Kidney (tissue), 14 donors: ENCODE measurements around the gene RAD51. TPM values are rescaled to one million over a fixed set of nuclear protein-coding genes. Genes with fewer than 3 reads are reported as not detected.

Experiments used
- DNase-seq, 5 donors: peaks; one replicate each; pipeline ENCODE4 v3.0.0-alpha.2; 2013 to 2020
- FAIRE-seq: peaks from 2 replicates; lab custom pipeline; 2012; peaks lifted over from hg19 to GRCh38; lab: Jason Lieb, UNC
- H3K27ac ChIP-seq, 2 donors: one replicate each; pipeline ENCODE4 v1.7.0; 2013; ENCODE audit warnings: low read depth in 2 of 2, low read length in 2 of 2, inconsistent platforms in 1 of 2
- H3K27me3 ChIP-seq: one replicate; pipeline ENCODE4 v1.7.1; 2013; ENCODE audit warnings: low read length, inconsistent platforms; ENCODE audit not compliant: control insufficient read depth, insufficient read depth
- H3K36me3 ChIP-seq, 3 donors: one replicate each; pipeline versions ENCODE4 v1.7.0 to v1.7.1; 2013; ENCODE audit warnings: low read length in 3 of 3, control low read depth in 1 of 3, inconsistent platforms in 1 of 3; ENCODE audit not compliant: insufficient read depth in 3 of 3, control insufficient read depth in 2 of 3
- H3K4me1 ChIP-seq, 3 donors: one replicate each; pipeline versions ENCODE4 v1.7.0 to v1.7.1; 2013; ENCODE audit warnings: low read length in 3 of 3, inconsistent platforms in 1 of 3, low read depth in 1 of 3; ENCODE audit not compliant: control insufficient read depth in 2 of 3, insufficient read depth in 2 of 3
- H3K4me3 ChIP-seq, 3 donors: one replicate each; pipeline versions ENCODE4 v1.7.0 to v1.8.1; 2013; ENCODE audit warnings: low read length in 3 of 3, control low read depth in 1 of 3, inconsistent platforms in 1 of 3
- H3K9ac ChIP-seq, 3 donors: one replicate each; pipeline versions ENCODE4 v1.7.0 to v1.7.1; 2013; ENCODE audit warnings: low read length in 3 of 3, control low read depth in 1 of 3, inconsistent platforms in 1 of 3
- H3K9me3 ChIP-seq, 3 donors: one replicate each; pipeline versions ENCODE4 v1.7.0 to v1.7.1; 2013; ENCODE audit warnings: low read length in 3 of 3, control low read depth in 1 of 3, inconsistent platforms in 1 of 3; ENCODE audit not compliant: control insufficient read depth in 2 of 3, insufficient read depth in 1 of 3
- intact Hi-C: fragments of 100-400 bp; cut with DNase I; formaldehyde crosslinking; loops from one replicate; pipeline ENCODE4 v1.11.1; 2022
- polyA plus RNA-seq: library from polyadenylated mRNA; stranded (reverse); fragments of 350-450 nt; fragmentation: Illumina TruSeq; extraction: RNeasy Lipid Tissue Mini Kit (QIAGEN cat#74804); gene quantifications from one replicate; pipeline ENCODE4 v1.2.3, GENCODE V29; 2014; ENCODE audit warnings: low read depth, low replicate concordance; ENCODE audit not compliant: insufficient read depth
- total RNA-seq: library from RNA; stranded (reverse); fragmentation: NEBNext Ultra II Directional; extraction: Animal tissue kit (Norgen Biotek cat#: 25700); gene quantifications from one replicate; pipeline ENCODE4 v1.2.1, GENCODE V29; 2021
- TF ChIP-seq, protein P1 (sequence below): IDR thresholded peaks from 3 replicates; pipeline ENCODE4 v1.5.1; 2012; ENCODE audit warnings: mild to moderate bottlenecking, moderate library complexity, borderline replicate concordance; ENCODE audit not compliant: insufficient read depth; ENCODE audit errors: extremely low read depth
- donor health status: control.
- donor health status: control.
- donor health status: control.
- donor health status: control.
- donor health status: control.
- donor health status: DM: yes; HTN: yes; CAD: no.
- donor health status: Normal renal cell carcinoma (clear cell type).

RAD51 gene
- total and polyA plus RNA-seq, 2 donors from 2014 or later = 1.1 TPM; not detected in 1

GRCh38 chr15:40770147-40770721, 75.3 kb downstream of the RAD51 start:
- Histone ChIP-seq H3K27me3 (no peaks in the 10 kb centered on the region), H3K9me3 (no peaks in the 10 kb centered on the region), H3K36me3 (peaks cover 0 to 22% (median 16%) of the 10 kb centered on the region in 3 donors), H3K9ac (peak overlapping the region in 1 of 3 donors; percentile 19), H3K27ac (peak overlapping the region in 1 of 2 donors; percentile 32), H3K4me3 (no peak overlapping the region), H3K4me1 (peaks cover 4 to 7% (median 4%) of the 10 kb centered on the region in 3 donors)
- intact Hi-C loops = no loop called here
- FAIRE-seq = no peak
- TF ChIP-seq, protein P1, sequence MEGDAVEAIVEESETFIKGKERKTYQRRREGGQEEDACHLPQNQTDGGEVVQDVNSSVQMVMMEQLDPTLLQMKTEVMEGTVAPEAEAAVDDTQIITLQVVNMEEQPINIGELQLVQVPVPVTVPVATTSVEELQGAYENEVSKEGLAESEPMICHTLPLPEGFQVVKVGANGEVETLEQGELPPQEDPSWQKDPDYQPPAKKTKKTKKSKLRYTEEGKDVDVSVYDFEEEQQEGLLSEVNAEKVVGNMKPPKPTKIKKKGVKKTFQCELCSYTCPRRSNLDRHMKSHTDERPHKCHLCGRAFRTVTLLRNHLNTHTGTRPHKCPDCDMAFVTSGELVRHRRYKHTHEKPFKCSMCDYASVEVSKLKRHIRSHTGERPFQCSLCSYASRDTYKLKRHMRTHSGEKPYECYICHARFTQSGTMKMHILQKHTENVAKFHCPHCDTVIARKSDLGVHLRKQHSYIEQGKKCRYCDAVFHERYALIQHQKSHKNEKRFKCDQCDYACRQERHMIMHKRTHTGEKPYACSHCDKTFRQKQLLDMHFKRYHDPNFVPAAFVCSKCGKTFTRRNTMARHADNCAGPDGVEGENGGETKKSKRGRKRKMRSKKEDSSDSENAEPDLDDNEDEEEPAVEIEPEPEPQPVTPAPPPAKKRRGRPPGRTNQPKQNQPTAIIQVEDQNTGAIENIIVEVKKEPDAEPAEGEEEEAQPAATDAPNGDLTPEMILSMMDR = no peak
- peak; percentile 31 to 74 (median 46) for DNase-seq

GRCh38 chr15:40771242-40771641, 76.3 kb downstream of the RAD51 start:
- Histone ChIP-seq H3K27ac (no peak overlapping the region), H3K9me3 (no peaks in the 10 kb centered on the region), H3K36me3 (peaks cover 0 to 32% (median 16%) of the 10 kb centered on the region in 3 donors), H3K4me1 (peaks cover 0 to 4% (median 4%) of the 10 kb centered on the region in 3 donors), H3K27me3 (no peaks in the 10 kb centered on the region), H3K9ac (no peak overlapping the region), H3K4me3 (no peak overlapping the region)
- TF ChIP-seq, protein P1 = no peak
- intact Hi-C loops = no loop called here
- DNase-seq (no peak), FAIRE-seq (no peak)

- intact Hi-C loops = no loop called here
- H3K36me3 ChIP-seq = peaks cover 0 to 40% (median 20%) of the 10 kb centered on the region in 3 donors
- TF ChIP-seq, protein P1 = no peak
- no peak overlapping the region for H3K4me3 ChIP-seq
- H3K27ac ChIP-seq = no peak overlapping the region
- no peak for DNase-seq
- H3K4me1 ChIP-seq = peaks cover 0 to 4% (median 4%) of the 10 kb centered on the region in 3 donors
- H3K9ac ChIP-seq = no peak overlapping the region
- no peaks in the 10 kb centered on the region for H3K27me3 ChIP-seq
- no peaks in the 10 kb centered on the region for H3K9me3 ChIP-seq
- FAIRE-seq = no peak
Observed at GRCh38 chr15:40772014-40772413, 77.0 kb downstream of the RAD51 start.
